Effector memory CD4-positive, alpha-beta T cell (primary cell): ENCODE measurements around the gene PMFBP1.

Experiments
- DNase-seq, 3 donors: peaks; one replicate each; pipeline ENCODE4 v3.0.0-alpha.2; 2020
- H3K27ac ChIP-seq: 2 replicates; pipeline ENCODE4 v1.7.0; 2013; ENCODE audit warnings: mild to moderate bottlenecking, low read length, moderate library complexity; ENCODE audit not compliant: insufficient read depth, poor library complexity, severe bottlenecking
- H3K27me3 ChIP-seq: replicated peaks from 2 replicates; pipeline ENCODE4 v1.7.0; 2013; ENCODE audit warnings: mild to moderate bottlenecking, low read length; ENCODE audit not compliant: insufficient read depth, control insufficient read depth, poor library complexity, severe bottlenecking
- H3K36me3 ChIP-seq: 2 replicates; pipeline ENCODE4 v1.7.0; 2013; ENCODE audit warnings: mild to moderate bottlenecking, low read length, moderate library complexity; ENCODE audit not compliant: control insufficient read depth, insufficient read depth
- H3K4me1 ChIP-seq: 2 replicates; pipeline ENCODE4 v1.7.0; 2013; ENCODE audit warnings: low read length, mild to moderate bottlenecking; ENCODE audit not compliant: control insufficient read depth, insufficient read depth, poor library complexity, severe bottlenecking
- H3K4me3 ChIP-seq: 2 replicates; pipeline ENCODE4 v1.7.0; 2013; ENCODE audit warnings: low read length, low read depth, mild to moderate bottlenecking; ENCODE audit not compliant: insufficient read depth, poor library complexity, severe bottlenecking
- H3K9me3 ChIP-seq: 2 replicates; pipeline ENCODE4 v1.7.0; 2013; ENCODE audit warnings: mild to moderate bottlenecking, low read length, moderate library complexity; ENCODE audit not compliant: control insufficient read depth
- total RNA-seq, 3 donors: gene quantifications; one replicate each; lab custom pipeline; 2026; lab: John Stamatoyannopoulos, UW

Gene PMFBP1
- total RNA-seq = 1.1 to 1.6 (median 1.5) reads per million in 3 donors

- no peak within 1 kb of the TSS for H3K4me3 ChIP-seq
- DNase-seq = peak in 1 of 3 donors; percentile 4
- H3K27me3 ChIP-seq = no peaks in the 10 kb centered on the region
- H3K36me3 ChIP-seq = no peaks in the 10 kb centered on the region
- no peak within 1 kb of the TSS for H3K27ac ChIP-seq
- no peaks in the 10 kb centered on the region for H3K9me3 ChIP-seq
- H3K4me1 ChIP-seq = no peaks in the 10 kb centered on the region
Observed at GRCh38 chr16:72172105-72173034, at the start of gene PMFBP1. Gene PMFBP1, minus strand, starts transcription at chr16:72172155. Its CDS starts 947 bp downstream, at chr16:72171208.

GRCh38 chr16:72221630-72222024 lies 49.7 kb upstream of the PMFBP1 start:
- Histone ChIP-seq H3K36me3 (no peaks in the 10 kb centered on the region), H3K27me3 (no peaks in the 10 kb centered on the region), H3K9me3 (no peaks in the 10 kb centered on the region), H3K4me3 (no peak overlapping the region), H3K27ac (no peak overlapping the region), H3K4me1 (no peaks in the 10 kb centered on the region)
- DNase-seq = no peak

GRCh38 chr16:72220875-72221629 lies 49.1 kb upstream of the PMFBP1 start:
- Histone ChIP-seq H3K4me3 (no peak overlapping the region), H3K36me3 (no peaks in the 10 kb centered on the region), H3K27ac (no peak overlapping the region), H3K27me3 (no peaks in the 10 kb centered on the region), H3K4me1 (no peaks in the 10 kb centered on the region), H3K9me3 (no peaks in the 10 kb centered on the region)
- no peak for DNase-seq

- H3K27me3 ChIP-seq = no peaks in the 10 kb centered on the region
- no peaks in the 10 kb centered on the region for H3K9me3 ChIP-seq
- no peak overlapping the region for H3K27ac ChIP-seq
- no peak for DNase-seq
- no peaks in the 10 kb centered on the region for H3K4me1 ChIP-seq
- H3K36me3 ChIP-seq = no peaks in the 10 kb centered on the region
- H3K4me3 ChIP-seq = no peak overlapping the region
Observed at GRCh38 chr16:72219282-72219681, 47.3 kb upstream of the PMFBP1 start.

GRCh38 chr16:72216767-72217166 lies 44.8 kb upstream of the PMFBP1 start:
- no peak overlapping the region for H3K4me3 ChIP-seq
- DNase-seq = no peak
- no peaks in the 10 kb centered on the region for H3K9me3 ChIP-seq
- H3K27ac ChIP-seq = no peak overlapping the region
- H3K27me3 ChIP-seq = no peaks in the 10 kb centered on the region
- H3K36me3 ChIP-seq = no peaks in the 10 kb centered on the region
- no peaks in the 10 kb centered on the region for H3K4me1 ChIP-seq

GRCh38 chr16:72214821-72215220 lies 42.9 kb upstream of the PMFBP1 start:
- no peaks in the 10 kb centered on the region for H3K27me3 ChIP-seq

GRCh38 chr16:72211110-72211509 lies 39.2 kb upstream of the PMFBP1 start:
- Histone ChIP-seq H3K4me3 (no peak overlapping the region), H3K36me3 (no peaks in the 10 kb centered on the region), H3K27ac (no peak overlapping the region), H3K4me1 (no peaks in the 10 kb centered on the region), H3K27me3 (no peaks in the 10 kb centered on the region), H3K9me3 (no peaks in the 10 kb centered on the region)
- DNase-seq = no peak

More at GRCh38 chr16:72214821-72215220, 42.9 kb upstream of the PMFBP1 start:
- DNase-seq = no peak
- Histone ChIP-seq H3K36me3 (no peaks in the 10 kb centered on the region), H3K4me1 (no peaks in the 10 kb centered on the region), H3K4me3 (no peak overlapping the region), H3K9me3 (no peaks in the 10 kb centered on the region), H3K27ac (no peak overlapping the region)

- no peak overlapping the region for H3K4me3 ChIP-seq
- DNase-seq = no peak
- H3K4me1 ChIP-seq = no peaks in the 10 kb centered on the region
- no peaks in the 10 kb centered on the region for H3K9me3 ChIP-seq
- no peaks in the 10 kb centered on the region for H3K27me3 ChIP-seq
- no peaks in the 10 kb centered on the region for H3K36me3 ChIP-seq
- no peak overlapping the region for H3K27ac ChIP-seq
Observed at GRCh38 chr16:72210555-72210954, 38.6 kb upstream of the PMFBP1 start.

- no peaks in the 10 kb centered on the region for H3K4me1 ChIP-seq
- H3K9me3 ChIP-seq = no peaks in the 10 kb centered on the region
- no peak overlapping the region for H3K27ac ChIP-seq
- H3K4me3 ChIP-seq = no peak overlapping the region
- no peak for DNase-seq
- H3K36me3 ChIP-seq = no peaks in the 10 kb centered on the region
- H3K27me3 ChIP-seq = no peaks in the 10 kb centered on the region
Observed at GRCh38 chr16:72210072-72210471, 38.1 kb upstream of the PMFBP1 start.

GRCh38 chr16:72206299-72206698 lies 34.3 kb upstream of the PMFBP1 start:
- Histone ChIP-seq H3K27ac (no peak overlapping the region), H3K4me3 (no peak overlapping the region), H3K9me3 (no peaks in the 10 kb centered on the region), H3K27me3 (no peaks in the 10 kb centered on the region), H3K4me1 (no peaks in the 10 kb centered on the region), H3K36me3 (no peaks in the 10 kb centered on the region)
- DNase-seq = no peak
